ENCODE measurements around the gene PXMP4. TPM values are rescaled to one million over a fixed set of nuclear protein-coding genes. Genes with fewer than 3 reads are reported as not detected.

The PXMP4 gene
- total and polyA plus RNA-seq, 2 donors from 2014 or later: 9.8 to 11.6 TPM

GRCh38 chr20:33707668-33708067, 12.4 kb downstream of the PXMP4 start:
- Histone ChIP-seq H3K9ac (ENCODE audit: low read length in 3 of 3) (no peak overlapping the region), H3K4me3 (ENCODE audit: low read length in 3 of 3) (no peak overlapping the region), H3K27ac (ENCODE audit: low read depth in 2 of 2, low read length in 2 of 2) (no peak overlapping the region), H3K9me3 (ENCODE audit: control insufficient read depth in 2 of 3, insufficient read depth in 1 of 3, low read length in 3 of 3) (no peaks in the 10 kb centered on the region), H3K4me1 (ENCODE audit: control insufficient read depth in 2 of 3, insufficient read depth in 2 of 3, low read depth in 1 of 3, low read length in 3 of 3) (no peaks in the 10 kb centered on the region), H3K36me3 (ENCODE audit: control insufficient read depth in 2 of 3, insufficient read depth in 3 of 3, low read length in 3 of 3) (peaks cover 0 to 18% (median 4%) of the 10 kb centered on the region in 3 donors), H3K27me3 (ENCODE audit: control insufficient read depth, insufficient read depth, low read length) (no peaks in the 10 kb centered on the region)
- no peak for FAIRE-seq
- intact Hi-C loops (cut with DNase I): no loop called here
- DNase-seq: no peak
- TF ChIP-seq CTCF (IDR thresholded peaks at IDR 0.05; ENCODE audit: borderline replicate concordance, extremely low read depth, insufficient read depth): no peak

DNA sequence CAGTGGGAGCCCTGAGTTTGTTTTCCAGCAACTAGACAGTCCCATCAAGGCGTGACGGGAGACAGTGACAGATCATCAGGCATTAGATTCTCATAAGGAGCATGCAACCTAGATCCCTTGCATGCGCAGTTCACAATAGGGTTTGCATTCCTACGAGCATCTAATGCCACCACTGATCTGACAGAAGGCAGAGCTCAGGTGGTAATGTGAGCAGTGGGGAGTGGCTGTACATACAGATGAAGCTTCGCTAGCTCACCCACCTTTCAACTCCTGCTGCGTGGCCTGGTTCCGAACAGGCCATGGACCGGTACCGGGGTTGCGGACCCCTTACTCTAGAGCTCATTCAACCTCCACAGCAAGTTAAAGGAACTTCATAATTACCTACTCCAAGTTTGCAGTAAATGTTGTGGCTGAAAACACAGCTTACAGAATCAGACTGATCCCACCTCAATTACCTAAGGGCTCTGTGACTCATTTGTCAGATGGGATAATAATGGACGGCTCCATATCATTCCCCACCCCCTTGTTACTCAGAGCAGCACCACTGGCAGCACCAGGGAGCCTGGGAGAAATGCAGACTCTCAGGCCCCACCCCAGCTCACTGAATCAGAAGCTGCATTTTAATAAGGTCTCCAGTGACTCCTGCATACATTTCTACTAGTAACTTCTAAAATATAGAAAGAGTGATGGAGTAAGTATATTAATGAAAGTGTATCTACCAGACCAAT, 15.7 kb downstream of the PXMP4 start:
- Histone ChIP-seq H3K4me1 (ENCODE audit: control insufficient read depth in 2 of 3, insufficient read depth in 2 of 3, low read depth in 1 of 3, low read length in 3 of 3) (no peaks in the 10 kb centered on the region), H3K9me3 (ENCODE audit: control insufficient read depth in 2 of 3, insufficient read depth in 1 of 3, low read length in 3 of 3) (no peaks in the 10 kb centered on the region), H3K27me3 (ENCODE audit: control insufficient read depth, insufficient read depth, low read length) (no peaks in the 10 kb centered on the region), H3K36me3 (ENCODE audit: control insufficient read depth in 2 of 3, insufficient read depth in 3 of 3, low read length in 3 of 3) (peaks cover 0 to 7% (median 0%) of the 10 kb centered on the region in 3 donors), H3K27ac (ENCODE audit: low read depth in 2 of 2, low read length in 2 of 2) (no peak overlapping the region), H3K9ac (ENCODE audit: low read length in 3 of 3) (no peak overlapping the region), H3K4me3 (ENCODE audit: low read length in 3 of 3) (no peak overlapping the region)
- no peak for DNase-seq
- intact Hi-C loops (cut with DNase I): no loop called here
- no peak for TF ChIP-seq CTCF (IDR thresholded peaks at IDR 0.05; ENCODE audit: borderline replicate concordance, extremely low read depth, insufficient read depth)
- FAIRE-seq: no peak

DNA sequence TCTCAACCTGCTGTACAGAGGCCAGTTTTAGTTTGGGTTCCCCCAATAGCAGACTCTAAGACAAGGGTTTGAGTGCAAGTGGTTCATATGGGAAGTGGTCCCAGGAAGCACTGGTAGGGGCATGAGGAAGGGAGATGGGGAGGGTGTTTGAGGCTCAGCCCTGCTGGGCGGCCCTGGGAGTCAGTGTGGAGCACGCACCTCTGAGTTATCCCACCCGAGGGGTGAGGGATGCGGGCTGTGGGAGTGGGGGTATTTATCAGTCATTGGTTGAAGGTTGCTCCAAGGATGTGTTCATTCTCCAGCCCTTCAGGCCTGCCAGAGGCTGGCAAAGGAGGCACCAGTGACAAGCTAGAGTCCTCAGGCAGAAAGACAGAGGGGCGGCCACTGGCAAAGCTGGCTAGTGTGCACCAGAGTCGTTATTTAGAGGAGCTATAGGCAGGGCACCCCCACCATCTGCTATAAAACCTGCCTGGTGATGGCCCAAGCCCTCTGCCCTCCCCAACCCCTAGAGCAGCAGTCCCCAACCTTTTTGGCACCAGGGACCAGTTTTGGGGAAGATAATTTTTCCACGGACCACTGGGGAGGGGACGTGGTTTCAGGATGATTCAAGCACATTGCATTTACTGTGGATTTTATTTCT, 16.5 kb downstream of the PXMP4 start:
- H3K27me3 ChIP-seq (ENCODE audit: control insufficient read depth, insufficient read depth, low read length): no peaks in the 10 kb centered on the region
- no peak overlapping the region for H3K27ac ChIP-seq (ENCODE audit: low read depth in 2 of 2, low read length in 2 of 2)
- DNase-seq (no peak), FAIRE-seq (no peak)
- H3K9ac ChIP-seq (ENCODE audit: low read length in 3 of 3): no peak overlapping the region
- peaks cover 0 to 7% (median 0%) of the 10 kb centered on the region in 3 donors for H3K36me3 ChIP-seq (ENCODE audit: control insufficient read depth in 2 of 3, insufficient read depth in 3 of 3, low read length in 3 of 3)
- H3K9me3 ChIP-seq (ENCODE audit: control insufficient read depth in 2 of 3, insufficient read depth in 1 of 3, low read length in 3 of 3): no peaks in the 10 kb centered on the region
- TF ChIP-seq CTCF (IDR thresholded peaks at IDR 0.05; ENCODE audit: borderline replicate concordance, extremely low read depth, insufficient read depth): no peak
- H3K4me1 ChIP-seq (ENCODE audit: control insufficient read depth in 2 of 3, insufficient read depth in 2 of 3, low read depth in 1 of 3, low read length in 3 of 3): no peaks in the 10 kb centered on the region
- intact Hi-C loops (cut with DNase I): no loop called here
- no peak overlapping the region for H3K4me3 ChIP-seq (ENCODE audit: low read length in 3 of 3)
